ENCODE measurements around the gene LMO1. TPM values are rescaled to one million over a fixed set of nuclear protein-coding genes. Genes with fewer than 3 reads are reported as not detected.

LMO1 gene
- total RNA-seq, 1 experiment from 2014 or later = 0.27 TPM

GRCh38 chr11:8219257-8220021, 44.2 kb downstream of the LMO1 start:
- Histone ChIP-seq H3K36me3 (ENCODE audit: control insufficient read depth in 1 of 2, insufficient read depth in 2 of 2, low read length in 2 of 2) (no peaks in the 10 kb centered on the region), H3K4me1 (ENCODE audit: control insufficient read depth in 1 of 2, insufficient read depth in 2 of 2, low read length in 2 of 2) (no peaks in the 10 kb centered on the region), H3K9ac (ENCODE audit: low read length) (no peak overlapping the region), H3K4me3 (replicated peaks in 1 of 2; ENCODE audit: low read depth in 1 of 2, low read length in 2 of 2) (no peak overlapping the region), H4K20me1 (ENCODE audit: insufficient read depth) (no peaks in the 10 kb centered on the region), H3K9me3 (ENCODE audit: control insufficient read depth in 1 of 2, insufficient read depth in 1 of 2, low read depth in 1 of 2, low read length in 2 of 2) (no peaks in the 10 kb centered on the region), H3K27me3 (ENCODE audit: insufficient read depth, low read length) (no peaks in the 10 kb centered on the region), H3K79me2 (ENCODE audit: insufficient read depth, low read length) (no peaks in the 10 kb centered on the region), H3K4me2 (ENCODE audit: low read length) (no peak overlapping the region), H2AFZ (ENCODE audit: low read depth, low read length, poor library complexity, severe bottlenecking) (no peak overlapping the region), H3K27ac (ENCODE audit: low read depth, low read length) (no peak overlapping the region), H3K9me2 (ENCODE audit: insufficient read depth) (no peaks in the 10 kb centered on the region)
- peak; percentile 50 for DNase-seq (ENCODE audit: low read depth, low spot score)
- TF ChIP-seq EGR1 (IDR thresholded peaks at IDR 0.05; ENCODE audit: low read depth) (no peak), CTCF (IDR thresholded peaks at IDR 0.05 in 2 of 3, conservative IDR thresholded peaks at IDR 0.05 in 1 of 3; ENCODE audit: borderline replicate concordance in 1 of 3, insufficient read depth in 1 of 3, low read depth in 2 of 3, low read length in 2 of 3) (peak; percentile 46 to 88 (median 73); a peak in 5 of 6 replicates), ELF1 (IDR thresholded peaks at IDR 0.05; ENCODE audit: borderline replicate concordance, low read depth) (no peak), ATF3 (IDR thresholded peaks at IDR 0.05) (no peak), SP1 (IDR thresholded peaks at IDR 0.05; ENCODE audit: low read depth) (no peak), RAD21 (IDR thresholded peaks at IDR 0.05; ENCODE audit: low read depth) (peak; percentile 61), ZBTB33 (IDR thresholded peaks at IDR 0.05; ENCODE audit: extremely low read depth, insufficient replicate concordance, low read length) (no peak), FOSL1 (IDR thresholded peaks at IDR 0.05; ENCODE audit: low read depth) (no peak), EZH2phosphoT487 (IDR thresholded peaks at IDR 0.05; ENCODE audit: borderline replicate concordance) (no peak), CBX3 (IDR thresholded peaks at IDR 0.05; ENCODE audit: low read depth) (no peak), JUND (IDR thresholded peaks at IDR 0.05) (no peak), REST (IDR thresholded peaks at IDR 0.05; ENCODE audit: low read depth) (no peak), POLR2A (IDR thresholded peaks at IDR 0.05; ENCODE audit: borderline replicate concordance, extremely low read depth, insufficient read depth, insufficient read length) (no peak), MAX (IDR thresholded peaks at IDR 0.05) (no peak), ZFX (IDR thresholded peaks at IDR 0.05) (no peak), CEBPB (IDR thresholded peaks at IDR 0.05; ENCODE audit: low read depth) (no peak), SIN3A (IDR thresholded peaks at IDR 0.05; ENCODE audit: low read depth) (no peak), TCF7L2 (IDR thresholded peaks at IDR 0.05; ENCODE audit: borderline replicate concordance, extremely low read depth, insufficient read depth, insufficient read length) (no peak)
- peak; percentile 97 for ATAC-seq
- RAD21 ChIA-PET (ENCODE audit: low non-redundant PET in 1 of 2, low total read pairs in 2 of 2, uncharacterized antibody in 2 of 2, unreplicated experiment in 2 of 2) = interaction anchor here (0.6 to 0.9 kb wide), 2 partner anchors 95 to 348 kb away, joined by 3 read pairs; no protein-coding TSS in a partner anchor
- CTCF ChIA-PET = interaction anchor here (0.7 to 6.6 kb wide), 8 partner anchors 9 to 347 kb away, joined by 3 to 27 read pairs (median 4); no protein-coding TSS in a partner anchor
- POLR2A ChIA-PET = no interaction called here
- intact Hi-C loops (cut with micrococcal nuclease) = loop anchor here (10.0 kb wide), 1 partner anchor 735 kb away; no protein-coding TSS in a partner anchor
- BruUV-seq (replicated peaks) = no TSS peak

All from HCT116 (cell line).